VCaP (cell line): ENCODE data around the gene DIAPH1.
A peak's percentile ranks its signal among the peaks of the same experiment; 100 is the strongest.

Experiments
- H3K27ac ChIP-seq: fragments of 450-650 bp; 2 replicates; pipeline ENCODE4 v1.5.1; 2017
- TF ChIP-seq, protein P1 (sequence below): fragments of 450-650 bp; conservative IDR thresholded peaks from 2 replicates; pipeline ENCODE4 v1.5.1; 2017; ENCODE audit warnings: mild to moderate bottlenecking, moderate library complexity

Gene DIAPH1

DNA sequence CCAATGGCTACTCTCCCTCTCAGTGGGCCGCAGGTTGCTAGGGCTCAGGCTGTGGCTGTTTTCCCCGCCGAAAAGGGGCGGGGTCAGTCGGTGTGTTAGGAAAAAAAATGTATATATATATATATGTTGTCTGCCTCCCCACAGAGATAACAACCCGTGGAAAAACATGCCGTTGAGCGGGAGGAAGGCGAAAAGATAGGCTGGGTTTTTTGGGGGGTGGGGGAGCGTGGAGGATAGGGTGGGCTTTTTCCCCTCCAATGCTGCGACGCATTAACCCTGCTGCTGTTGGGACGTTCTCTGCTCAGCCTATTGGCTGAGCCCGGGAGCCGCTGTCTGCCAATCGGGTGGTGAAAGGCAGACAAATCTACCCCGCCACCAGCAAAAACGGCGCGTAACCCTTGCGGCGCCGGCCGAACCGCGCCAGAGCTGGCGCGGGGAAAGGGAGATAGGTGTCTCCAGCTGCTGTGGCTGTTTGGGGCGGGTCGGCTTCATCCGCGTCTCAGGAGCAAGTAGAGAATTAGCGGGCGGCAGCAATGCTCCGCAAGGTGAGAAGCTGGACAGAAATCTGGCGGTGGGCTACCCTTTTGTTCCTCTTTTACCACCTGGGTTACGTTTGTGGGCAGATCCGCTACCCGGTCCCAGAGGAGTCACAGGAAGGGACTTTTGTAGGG lies 134.0 kb downstream of the DIAPH1 start, which contains the start of gene PCDHGC4:
Gene PCDHGC4, plus strand, starts transcription at position 390 of the 671 bp plus-strand sequence. Its CDS starts 144 bp downstream, at position 534.
- TF ChIP-seq, protein P1, sequence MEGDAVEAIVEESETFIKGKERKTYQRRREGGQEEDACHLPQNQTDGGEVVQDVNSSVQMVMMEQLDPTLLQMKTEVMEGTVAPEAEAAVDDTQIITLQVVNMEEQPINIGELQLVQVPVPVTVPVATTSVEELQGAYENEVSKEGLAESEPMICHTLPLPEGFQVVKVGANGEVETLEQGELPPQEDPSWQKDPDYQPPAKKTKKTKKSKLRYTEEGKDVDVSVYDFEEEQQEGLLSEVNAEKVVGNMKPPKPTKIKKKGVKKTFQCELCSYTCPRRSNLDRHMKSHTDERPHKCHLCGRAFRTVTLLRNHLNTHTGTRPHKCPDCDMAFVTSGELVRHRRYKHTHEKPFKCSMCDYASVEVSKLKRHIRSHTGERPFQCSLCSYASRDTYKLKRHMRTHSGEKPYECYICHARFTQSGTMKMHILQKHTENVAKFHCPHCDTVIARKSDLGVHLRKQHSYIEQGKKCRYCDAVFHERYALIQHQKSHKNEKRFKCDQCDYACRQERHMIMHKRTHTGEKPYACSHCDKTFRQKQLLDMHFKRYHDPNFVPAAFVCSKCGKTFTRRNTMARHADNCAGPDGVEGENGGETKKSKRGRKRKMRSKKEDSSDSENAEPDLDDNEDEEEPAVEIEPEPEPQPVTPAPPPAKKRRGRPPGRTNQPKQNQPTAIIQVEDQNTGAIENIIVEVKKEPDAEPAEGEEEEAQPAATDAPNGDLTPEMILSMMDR: no peak
- 0 out of 2 replicates have a peak within 1 kb of the TSS, but pooled peaks have one; percentile 7 for H3K27ac ChIP-seq

DNA sequence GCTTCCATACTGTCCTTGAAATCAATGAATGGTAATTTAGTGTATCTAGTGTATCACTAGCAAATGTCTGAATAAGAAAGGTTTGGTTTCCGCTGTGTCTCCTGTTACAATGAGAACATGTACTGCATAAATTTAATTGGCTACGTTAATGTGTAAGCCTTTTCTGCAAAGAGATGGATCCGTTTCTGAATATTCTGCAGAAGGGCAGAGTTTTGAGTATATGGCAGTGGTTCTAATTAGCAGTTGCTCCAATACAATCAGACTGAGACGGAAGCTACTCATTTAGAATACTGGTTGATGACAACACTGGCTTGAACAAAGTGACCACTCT lies 134.5 kb downstream of the DIAPH1 start:
- TF ChIP-seq, protein P1: no peak
- H3K27ac ChIP-seq: 0 out of 2 replicates have a peak overlapping the region, but pooled peaks have one; percentile 7

DNA sequence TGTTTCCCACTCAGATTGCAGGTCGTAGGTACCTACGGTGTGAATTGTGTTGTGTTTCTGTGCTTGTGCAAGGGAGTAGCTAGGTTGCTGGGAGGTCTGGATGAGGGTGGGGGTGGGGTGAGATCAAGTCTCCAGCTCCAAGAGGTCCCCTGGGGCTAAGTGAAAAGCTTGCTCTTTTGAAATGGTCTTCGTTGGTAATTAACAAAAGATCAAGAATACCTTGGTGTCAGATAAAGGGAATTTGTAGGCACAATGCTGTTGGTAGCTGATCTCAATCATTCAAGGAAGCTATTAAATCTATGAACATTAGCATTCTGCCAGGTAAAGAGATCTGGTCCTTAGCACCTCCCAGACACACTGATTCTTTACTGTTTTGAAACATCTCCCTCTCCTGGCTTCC lies 134.9 kb downstream of the DIAPH1 start:
- 0 out of 2 replicates have a peak overlapping the region, but pooled peaks have one; percentile 7 for H3K27ac ChIP-seq
- TF ChIP-seq, protein P1: no peak

DNA sequence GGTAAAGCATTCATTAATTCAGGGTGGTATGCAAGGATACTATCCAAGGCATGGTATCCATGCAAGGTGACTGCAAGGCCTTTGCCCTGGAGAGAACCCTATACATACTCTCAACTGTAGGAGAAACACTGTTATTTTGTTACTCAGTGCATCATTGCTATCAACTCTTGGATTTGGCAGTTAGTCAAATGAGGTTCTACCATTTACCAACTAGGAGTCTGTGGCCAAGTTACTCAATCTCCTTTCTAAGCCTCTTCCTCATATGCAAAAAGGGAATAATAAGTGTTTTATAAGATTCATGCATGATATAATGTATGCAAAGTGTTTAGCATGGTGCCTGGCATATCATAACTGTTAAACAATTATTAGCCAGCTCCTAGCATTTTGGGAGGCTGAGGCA lies 139.0 kb downstream of the DIAPH1 start:
- TF ChIP-seq, protein P1: no peak
- no peak overlapping the region for H3K27ac ChIP-seq

DNA sequence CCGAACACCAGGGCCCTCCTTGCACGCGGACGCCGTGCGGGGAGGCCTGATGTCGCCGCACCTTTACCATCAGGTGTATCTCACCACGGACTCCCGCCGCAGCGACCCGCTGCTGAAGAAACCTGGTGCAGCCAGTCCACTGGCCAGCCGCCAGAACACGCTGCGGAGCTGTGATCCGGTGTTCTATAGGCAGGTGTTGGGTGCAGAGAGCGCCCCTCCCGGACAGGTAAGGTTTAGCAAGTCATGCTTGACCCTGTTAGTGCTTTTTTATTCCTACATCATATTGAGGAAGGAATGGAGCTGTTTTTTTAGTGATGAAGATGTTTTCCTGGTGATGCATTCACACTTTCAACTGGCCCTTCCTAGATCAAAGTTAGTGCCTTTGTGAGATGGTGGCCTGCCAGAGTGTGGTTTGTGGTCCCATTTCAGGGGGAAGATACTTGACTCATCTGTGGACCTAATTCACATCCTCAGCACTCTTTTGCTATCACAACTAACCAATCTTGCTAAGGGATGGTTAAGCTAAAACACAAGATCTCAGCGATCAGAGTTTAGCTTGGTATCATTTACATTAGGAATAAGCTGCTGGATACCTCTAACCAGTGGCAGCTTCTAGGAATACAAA lies 140.4 kb downstream of the DIAPH1 start:
- TF ChIP-seq, protein P1: peak; percentile 60
- no peak overlapping the region for H3K27ac ChIP-seq

DNA sequence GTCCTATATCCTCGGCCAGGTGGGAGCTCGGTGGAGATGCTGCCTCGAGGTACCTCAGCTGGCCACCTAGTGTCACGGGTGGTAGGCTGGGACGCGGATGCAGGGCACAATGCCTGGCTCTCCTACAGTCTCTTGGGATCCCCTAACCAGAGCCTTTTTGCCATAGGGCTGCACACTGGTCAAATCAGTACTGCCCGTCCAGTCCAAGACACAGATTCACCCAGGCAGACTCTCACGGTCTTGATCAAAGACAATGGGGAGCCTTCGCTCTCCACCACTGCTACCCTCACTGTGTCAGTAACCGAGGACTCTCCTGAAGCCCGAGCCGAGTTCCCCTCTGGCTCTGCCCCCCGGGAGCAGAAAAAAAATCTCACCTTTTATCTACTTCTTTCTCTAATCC lies 141.0 kb downstream of the DIAPH1 start:
- H3K27ac ChIP-seq: no peak overlapping the region
- TF ChIP-seq, protein P1: no peak

DNA sequence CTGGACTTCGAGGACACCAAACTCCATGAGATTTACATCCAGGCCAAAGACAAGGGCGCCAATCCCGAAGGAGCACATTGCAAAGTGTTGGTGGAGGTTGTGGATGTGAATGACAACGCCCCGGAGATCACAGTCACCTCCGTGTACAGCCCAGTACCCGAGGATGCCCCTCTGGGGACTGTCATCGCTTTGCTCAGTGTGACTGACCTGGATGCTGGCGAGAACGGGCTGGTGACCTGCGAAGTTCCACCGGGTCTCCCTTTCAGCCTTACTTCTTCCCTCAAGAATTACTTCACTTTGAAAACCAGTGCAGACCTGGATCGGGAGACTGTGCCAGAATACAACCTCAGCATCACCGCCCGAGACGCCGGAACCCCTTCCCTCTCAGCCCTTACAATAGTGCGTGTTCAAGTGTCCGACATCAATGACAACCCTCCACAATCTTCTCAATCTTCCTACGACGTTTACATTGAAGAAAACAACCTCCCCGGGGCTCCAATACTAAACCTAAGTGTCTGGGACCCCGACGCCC lies 141.7 kb downstream of the DIAPH1 start:
- H3K27ac ChIP-seq: no peak overlapping the region
- TF ChIP-seq, protein P1: no peak
